ENCODE measurements around the gene ARHGAP10.

Gene ARHGAP10

GRCh38 chr4:147950261-147950660 is 218.4 kb downstream of the ARHGAP10 start:
- no peak for DNase-seq (ENCODE audit: low read depth)

- DNase-seq (ENCODE audit: low read depth) = no peak
Measured at GRCh38 chr4:147950841-147951240, 219.0 kb downstream of the ARHGAP10 start.

GRCh38 chr4:147954850-147955249 is 223.0 kb downstream of the ARHGAP10 start:
- DNase-seq (ENCODE audit: low read depth) = no peak

GRCh38 chr4:147955827-147956558 is 224.1 kb downstream of the ARHGAP10 start:
- DNase-seq (ENCODE audit: low read depth) = no peak

- no peak for DNase-seq (ENCODE audit: low read depth)
Measured at GRCh38 chr4:147957446-147957845, 225.6 kb downstream of the ARHGAP10 start.

- no peak for DNase-seq (ENCODE audit: low read depth)
Measured at GRCh38 chr4:147958057-147958456, 226.2 kb downstream of the ARHGAP10 start.

GRCh38 chr4:147958489-147959065 is 226.7 kb downstream of the ARHGAP10 start:
- no peak for DNase-seq (ENCODE audit: low read depth)

- DNase-seq (ENCODE audit: low read depth) = no peak
Measured at GRCh38 chr4:147960971-147961370, 229.1 kb downstream of the ARHGAP10 start.

- no peak for DNase-seq (ENCODE audit: low read depth)
Measured at GRCh38 chr4:147963839-147964238, 232.0 kb downstream of the ARHGAP10 start.

- no peak for DNase-seq (ENCODE audit: low read depth)
Measured at GRCh38 chr4:147964266-147964880, 232.5 kb downstream of the ARHGAP10 start.

- no peak for DNase-seq (ENCODE audit: low read depth)
Measured at GRCh38 chr4:147965056-147965455, 233.2 kb downstream of the ARHGAP10 start.

GRCh38 chr4:147965873-147966272 is 234.0 kb downstream of the ARHGAP10 start:
- no peak for DNase-seq (ENCODE audit: low read depth)

- DNase-seq (ENCODE audit: low read depth) = no peak
Measured at GRCh38 chr4:147968641-147969040, 236.8 kb downstream of the ARHGAP10 start.

- no peak for DNase-seq (ENCODE audit: low read depth)
Measured at GRCh38 chr4:147969573-147970385, 237.9 kb downstream of the ARHGAP10 start.

GRCh38 chr4:147971116-147971515 is 239.2 kb downstream of the ARHGAP10 start:
- no peak for DNase-seq (ENCODE audit: low read depth)

GRCh38 chr4:147975325-147975724 is 243.4 kb downstream of the ARHGAP10 start:
- DNase-seq (ENCODE audit: low read depth) = no peak

- DNase-seq (ENCODE audit: low read depth) = no peak
Measured at GRCh38 chr4:147975933-147976928, 244.3 kb downstream of the ARHGAP10 start.

- DNase-seq (ENCODE audit: low read depth) = no peak
Measured at GRCh38 chr4:147980586-147980985, 248.7 kb downstream of the ARHGAP10 start.

GRCh38 chr4:147981305-147981704 is 249.4 kb downstream of the ARHGAP10 start:
- no peak for DNase-seq (ENCODE audit: low read depth)

- DNase-seq (ENCODE audit: low read depth) = no peak
Measured at GRCh38 chr4:147984065-147984777, 252.3 kb downstream of the ARHGAP10 start.

GRCh38 chr4:147984778-147985138 is 252.9 kb downstream of the ARHGAP10 start:
- no peak for DNase-seq (ENCODE audit: low read depth)

All from T-helper 22 cell (primary cell).